ENCODE data around the gene OR6A2. TPM values are rescaled to one million over a fixed set of nuclear protein-coding genes. Genes with fewer than 3 reads are reported as not detected.

OR6A2 gene
- not detected for total RNA-seq
- not detected for polyA plus RNA-seq (2013, experiment 1 of 2)
- 0.01 TPM for polyA plus RNA-seq (2013, experiment 2 of 2)
- total RNA-seq: 0 to 0.22 (median 0) reads per million in 172 experiments

DNA sequence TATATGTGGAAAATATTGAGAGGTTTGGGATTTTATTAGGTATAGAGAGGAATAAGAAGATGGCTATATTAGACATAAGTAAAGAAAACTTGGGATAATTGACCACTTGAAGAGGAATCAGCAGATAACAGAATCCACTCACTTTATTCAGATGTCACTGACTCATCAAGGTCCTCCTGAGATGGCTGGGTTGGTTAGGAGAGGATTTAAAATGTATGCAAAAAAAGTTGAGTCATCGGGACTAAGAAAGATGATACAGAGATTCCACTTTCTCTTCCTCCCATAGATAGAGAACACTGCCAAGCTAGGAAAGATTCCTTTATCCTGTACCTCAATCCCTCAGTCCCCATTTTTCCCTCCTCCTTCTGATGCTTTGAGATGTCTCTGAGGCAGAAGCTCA lies at the start of gene OR6A2:
Gene OR6A2, minus strand, starts transcription at position 288 of the 400 bp plus-strand sequence. CDS start 3,981 bp downstream, outside the sequence.
- Histone ChIP-seq H3K36me3 (ENCODE audit: insufficient read depth, low read length) (no peaks in the 10 kb centered on the region), H3K4me3 (ENCODE audit: low read length) (no peak within 1 kb of the TSS), H3K27me3 (ENCODE audit: control insufficient read depth in 1 of 2, insufficient read depth in 2 of 2, low read length in 2 of 2) (peaks cover 0 to 6% of the 10 kb centered on the region in 2 experiments), H3K9me3 (ENCODE audit: control insufficient read depth in 1 of 2, insufficient read depth in 1 of 2, low read length in 2 of 2) (peaks cover 4 to 9% of the 10 kb centered on the region in 2 experiments), H3K4me1 (ENCODE audit: insufficient read depth, low read length) (no peaks in the 10 kb centered on the region), H3K27ac (ENCODE audit: low read depth in 1 of 2, low read length in 2 of 2) (no peak within 1 kb of the TSS)
- H3K4me1 Mint-ChIP-seq (ENCODE audit: low read depth): no peaks in the 10 kb centered on the region
- H3K27ac Mint-ChIP-seq: no peak within 1 kb of the TSS
- H3K9me3 Mint-ChIP-seq: peaks cover 6% of the 10 kb centered on the region
- no peak for ATAC-seq (ENCODE audit: poor library complexity)
- no peaks in the 10 kb centered on the region for H3K27me3 Mint-ChIP-seq
- POLR2A ChIA-PET: no interaction called here
- TF ChIP-seq, protein P1, sequence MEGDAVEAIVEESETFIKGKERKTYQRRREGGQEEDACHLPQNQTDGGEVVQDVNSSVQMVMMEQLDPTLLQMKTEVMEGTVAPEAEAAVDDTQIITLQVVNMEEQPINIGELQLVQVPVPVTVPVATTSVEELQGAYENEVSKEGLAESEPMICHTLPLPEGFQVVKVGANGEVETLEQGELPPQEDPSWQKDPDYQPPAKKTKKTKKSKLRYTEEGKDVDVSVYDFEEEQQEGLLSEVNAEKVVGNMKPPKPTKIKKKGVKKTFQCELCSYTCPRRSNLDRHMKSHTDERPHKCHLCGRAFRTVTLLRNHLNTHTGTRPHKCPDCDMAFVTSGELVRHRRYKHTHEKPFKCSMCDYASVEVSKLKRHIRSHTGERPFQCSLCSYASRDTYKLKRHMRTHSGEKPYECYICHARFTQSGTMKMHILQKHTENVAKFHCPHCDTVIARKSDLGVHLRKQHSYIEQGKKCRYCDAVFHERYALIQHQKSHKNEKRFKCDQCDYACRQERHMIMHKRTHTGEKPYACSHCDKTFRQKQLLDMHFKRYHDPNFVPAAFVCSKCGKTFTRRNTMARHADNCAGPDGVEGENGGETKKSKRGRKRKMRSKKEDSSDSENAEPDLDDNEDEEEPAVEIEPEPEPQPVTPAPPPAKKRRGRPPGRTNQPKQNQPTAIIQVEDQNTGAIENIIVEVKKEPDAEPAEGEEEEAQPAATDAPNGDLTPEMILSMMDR (IDR thresholded peaks at IDR 0.05): no peak
- CTCF ChIA-PET: interaction anchor here (1.2 kb wide), 1 partner anchor 13 kb away, joined by 4 read pairs; no protein-coding TSS in a partner anchor
- no peak within 1 kb of the TSS for H3K4me3 Mint-ChIP-seq
- no peaks in the 10 kb centered on the region for H3K36me3 Mint-ChIP-seq (ENCODE audit: low read depth)
- intact Hi-C loops (cut with DNase I, micrococcal nuclease): no loop called here
- no peak for DNase-seq

DNA sequence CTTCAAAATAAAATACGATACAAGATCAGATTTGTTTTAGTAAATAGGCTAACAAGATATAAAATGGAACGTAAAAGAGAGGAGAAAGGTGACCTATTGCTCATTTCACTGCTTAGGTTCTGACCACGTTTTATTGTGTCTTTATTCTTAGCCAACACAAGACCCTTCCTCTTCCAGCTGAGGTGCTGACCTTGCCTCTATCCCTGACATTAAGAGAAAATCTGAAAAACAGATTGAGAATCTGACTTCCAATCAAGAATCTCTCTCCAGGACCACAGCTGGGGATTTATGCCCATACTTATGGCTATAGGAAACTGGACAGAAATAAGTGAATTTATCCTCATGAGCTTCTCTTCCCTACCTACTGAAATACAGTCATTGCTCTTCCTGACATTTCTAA lies 45.9 kb upstream of the OR6A2 start, which contains the start of gene OR10A5:
Gene OR10A5, plus strand, starts transcription at position 301 of the 400 bp plus-strand sequence. Its CDS starts 0 bp downstream, at position 301.
- CTCF ChIA-PET: no interaction called here
- H3K36me3 Mint-ChIP-seq (ENCODE audit: low read depth): no peaks in the 10 kb centered on the region
- Histone ChIP-seq H3K36me3 (ENCODE audit: insufficient read depth, low read length) (no peaks in the 10 kb centered on the region), H3K9me3 (ENCODE audit: control insufficient read depth in 1 of 2, insufficient read depth in 1 of 2, low read length in 2 of 2) (no peaks in the 10 kb centered on the region), H3K27me3 (ENCODE audit: control insufficient read depth in 1 of 2, insufficient read depth in 2 of 2, low read length in 2 of 2) (peaks cover 3% of the 10 kb centered on the region in 2 experiments), H3K4me1 (ENCODE audit: insufficient read depth, low read length) (no peaks in the 10 kb centered on the region), H3K27ac (ENCODE audit: low read depth in 1 of 2, low read length in 2 of 2) (no peak within 1 kb of the TSS), H3K4me3 (ENCODE audit: low read length) (no peak within 1 kb of the TSS)
- DNase-seq (no peak), ATAC-seq (ENCODE audit: poor library complexity) (no peak)
- no peaks in the 10 kb centered on the region for H3K4me1 Mint-ChIP-seq (ENCODE audit: low read depth)
- no peak within 1 kb of the TSS for H3K27ac Mint-ChIP-seq
- POLR2A ChIA-PET: no interaction called here
- H3K9me3 Mint-ChIP-seq: no peaks in the 10 kb centered on the region
- intact Hi-C loops (cut with DNase I, micrococcal nuclease): no loop called here
- TF ChIP-seq, protein P1 (IDR thresholded peaks at IDR 0.05): no peak
- peaks cover 25% of the 10 kb centered on the region for H3K27me3 Mint-ChIP-seq
- no peak within 1 kb of the TSS for H3K4me3 Mint-ChIP-seq

DNA sequence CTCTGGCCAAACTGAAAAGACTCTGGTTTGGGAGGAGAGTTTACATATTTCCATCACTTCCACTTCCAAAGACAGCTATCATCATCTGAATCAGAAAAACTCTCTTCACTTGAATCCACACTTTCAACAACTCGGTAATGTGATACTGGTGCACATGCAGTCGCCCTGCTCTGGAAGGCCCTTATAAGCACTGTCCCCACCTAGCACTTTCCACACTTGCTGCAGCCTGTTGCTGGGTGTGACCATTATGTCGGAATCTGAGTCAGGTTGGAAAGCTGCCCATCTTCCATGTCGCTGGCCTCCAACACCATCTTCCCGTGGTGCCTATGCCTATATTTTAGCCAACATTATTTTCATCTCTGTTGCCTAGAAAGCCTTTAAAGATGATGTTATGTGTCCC lies 44.9 kb upstream of the OR6A2 start:
- Histone ChIP-seq H3K27me3 (ENCODE audit: control insufficient read depth in 1 of 2, insufficient read depth in 2 of 2, low read length in 2 of 2) (peaks cover 3% of the 10 kb centered on the region in 2 experiments), H3K36me3 (ENCODE audit: insufficient read depth, low read length) (no peaks in the 10 kb centered on the region), H3K9me3 (ENCODE audit: control insufficient read depth in 1 of 2, insufficient read depth in 1 of 2, low read length in 2 of 2) (no peaks in the 10 kb centered on the region), H3K4me3 (ENCODE audit: low read length) (no peak overlapping the region), H3K4me1 (ENCODE audit: insufficient read depth, low read length) (no peaks in the 10 kb centered on the region), H3K27ac (ENCODE audit: low read depth in 1 of 2, low read length in 2 of 2) (no peak overlapping the region)
- H3K4me3 Mint-ChIP-seq: no peak overlapping the region
- no peaks in the 10 kb centered on the region for H3K9me3 Mint-ChIP-seq
- peaks cover 25% of the 10 kb centered on the region for H3K27me3 Mint-ChIP-seq
- TF ChIP-seq, protein P1 (IDR thresholded peaks at IDR 0.05): no peak
- intact Hi-C loops (cut with DNase I, micrococcal nuclease): no loop called here
- H3K36me3 Mint-ChIP-seq (ENCODE audit: low read depth): no peaks in the 10 kb centered on the region
- H3K4me1 Mint-ChIP-seq (ENCODE audit: low read depth): no peaks in the 10 kb centered on the region
- DNase-seq (no peak), ATAC-seq (ENCODE audit: poor library complexity) (no peak)
- H3K27ac Mint-ChIP-seq: no peak overlapping the region
- POLR2A ChIA-PET: no interaction called here
- CTCF ChIA-PET: no interaction called here
